MM.1S (cell line): ENCODE data around the gene VRK2.

Source experiments
- DNase-seq: peaks from one replicate; pipeline ENCODE4 v3.0.0-alpha.2; 2015
- H2AFZ ChIP-seq: fragments of 300-600 bp; sonication (generic); 2 replicates; pipeline ENCODE4 v1.6.0; 2016; ENCODE audit warnings: antibody characterized with exemption, low read length
- H3F3A ChIP-seq: fragments of 300-600 bp; sonication (generic); 2 replicates; pipeline ENCODE4 v1.6.1; 2016; ENCODE audit warnings: mild to moderate bottlenecking, antibody characterized with exemption, low read length, moderate library complexity, mixed read lengths; ENCODE audit not compliant: insufficient read depth
- H3K27ac ChIP-seq: fragments of 300-600 bp; sonication (generic); 2 replicates; pipeline ENCODE4 v1.5.1; 2016; ENCODE audit warnings: mild to moderate bottlenecking, low read length
- H3K27me3 ChIP-seq: fragments of 300-600 bp; sonication (generic); replicated peaks from 2 replicates; pipeline ENCODE4 v1.6.0; 2016; ENCODE audit warnings: low read length; ENCODE audit not compliant: insufficient read depth
- H3K36me3 ChIP-seq: fragments of 300-600 bp; sonication (generic); replicated peaks from 2 replicates; pipeline ENCODE4 v1.6.1; 2016; ENCODE audit warnings: mild to moderate bottlenecking, low read length, mixed read lengths; ENCODE audit not compliant: insufficient read depth
- H3K4me1 ChIP-seq: fragments of 300-600 bp; sonication (generic); 2 replicates; pipeline ENCODE4 v1.6.1; 2016; ENCODE audit warnings: low read length, mixed read lengths
- H3K4me2 ChIP-seq: fragments of 300-600 bp; sonication (generic); 2 replicates; pipeline ENCODE4 v1.6.0; 2016; ENCODE audit warnings: low read depth, low read length
- H3K4me3 ChIP-seq: fragments of 300-600 bp; sonication (generic); 2 replicates; pipeline ENCODE4 v1.5.1; 2016; ENCODE audit warnings: low read length, mixed read lengths
- H3K79me2 ChIP-seq: fragments of 300-600 bp; sonication (generic); 2 replicates; pipeline ENCODE4 v1.6.1; 2016; ENCODE audit warnings: mixed run types, low read length, mixed read lengths
- H3K9ac ChIP-seq: fragments of 300-600 bp; sonication (generic); 2 replicates; pipeline ENCODE4 v1.6.1; 2016; ENCODE audit warnings: low read length, mixed read lengths
- H3K9me2 ChIP-seq: fragments of 300-600 bp; sonication (generic); replicated peaks from 2 replicates; pipeline ENCODE4 v1.6.1; 2016; ENCODE audit warnings: mild to moderate bottlenecking, low read length, mixed read lengths; ENCODE audit not compliant: insufficient read depth
- H3K9me3 ChIP-seq: fragments of 300-600 bp; sonication (generic); replicated peaks from 2 replicates; pipeline ENCODE4 v1.6.1; 2016; ENCODE audit warnings: mild to moderate bottlenecking, low read length, mixed read lengths; ENCODE audit not compliant: insufficient read depth
- H4K20me1 ChIP-seq: fragments of 300-600 bp; sonication (generic); 2 replicates; pipeline ENCODE4 v1.6.1; 2016; ENCODE audit warnings: mild to moderate bottlenecking, low read length, moderate library complexity, mixed read lengths; ENCODE audit not compliant: insufficient read depth
- EZH2 ChIP-seq: fragments of 300-600 bp; sonication (generic); optimal IDR thresholded peaks from 2 replicates; pipeline ENCODE3; 2017; ENCODE audit warnings: low read depth, mild to moderate bottlenecking, antibody characterized with exemption, low read length, mixed read lengths
- EZH2phosphoT487 ChIP-seq: fragments of 300-600 bp; sonication (generic); IDR thresholded peaks from 2 replicates; pipeline ENCODE4 v1.6.1; 2018; ENCODE audit warnings: antibody characterized with exemption, low read length
- TF ChIP-seq, protein P1 (sequence below): fragments of 300-600 bp; sonication (generic); IDR thresholded peaks from 2 replicates; pipeline ENCODE4 v1.5.1; 2016; ENCODE audit warnings: antibody characterized with exemption, low read length, mixed read lengths

Gene VRK2

DNA sequence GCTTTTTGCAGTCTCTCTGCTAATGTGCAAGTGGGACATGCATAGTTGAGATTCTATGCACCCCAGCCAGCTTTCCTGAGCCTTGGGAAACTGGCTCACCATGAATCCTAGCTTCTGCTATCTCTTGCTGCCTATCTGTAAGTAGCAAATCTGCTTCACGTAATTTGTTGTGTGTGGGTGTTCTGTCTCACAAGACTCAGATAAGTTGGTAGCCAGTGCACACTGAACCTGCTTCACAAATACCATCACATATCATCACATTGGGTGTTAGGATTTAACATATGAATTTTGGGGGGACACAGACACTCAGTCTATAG is 13.9 kb upstream of the VRK2 start:
- Histone ChIP-seq H4K20me1 (no peaks in the 10 kb centered on the region), H3K36me3 (no peaks in the 10 kb centered on the region), H3K4me1 (no peaks in the 10 kb centered on the region), H3K9me2 (no peaks in the 10 kb centered on the region), H3K9me3 (no peaks in the 10 kb centered on the region), H3K4me3 (no peak overlapping the region), H3K79me2 (no peaks in the 10 kb centered on the region), H2AFZ (no peak overlapping the region), H3K4me2 (no peak overlapping the region), H3K27ac (no peak overlapping the region), H3K27me3 (no peaks in the 10 kb centered on the region), H3K9ac (no peak overlapping the region), H3F3A (no peaks in the 10 kb centered on the region)
- DNase-seq: no peak
- TF ChIP-seq EZH2 (no peak), EZH2phosphoT487 (no peak)
- TF ChIP-seq, protein P1, sequence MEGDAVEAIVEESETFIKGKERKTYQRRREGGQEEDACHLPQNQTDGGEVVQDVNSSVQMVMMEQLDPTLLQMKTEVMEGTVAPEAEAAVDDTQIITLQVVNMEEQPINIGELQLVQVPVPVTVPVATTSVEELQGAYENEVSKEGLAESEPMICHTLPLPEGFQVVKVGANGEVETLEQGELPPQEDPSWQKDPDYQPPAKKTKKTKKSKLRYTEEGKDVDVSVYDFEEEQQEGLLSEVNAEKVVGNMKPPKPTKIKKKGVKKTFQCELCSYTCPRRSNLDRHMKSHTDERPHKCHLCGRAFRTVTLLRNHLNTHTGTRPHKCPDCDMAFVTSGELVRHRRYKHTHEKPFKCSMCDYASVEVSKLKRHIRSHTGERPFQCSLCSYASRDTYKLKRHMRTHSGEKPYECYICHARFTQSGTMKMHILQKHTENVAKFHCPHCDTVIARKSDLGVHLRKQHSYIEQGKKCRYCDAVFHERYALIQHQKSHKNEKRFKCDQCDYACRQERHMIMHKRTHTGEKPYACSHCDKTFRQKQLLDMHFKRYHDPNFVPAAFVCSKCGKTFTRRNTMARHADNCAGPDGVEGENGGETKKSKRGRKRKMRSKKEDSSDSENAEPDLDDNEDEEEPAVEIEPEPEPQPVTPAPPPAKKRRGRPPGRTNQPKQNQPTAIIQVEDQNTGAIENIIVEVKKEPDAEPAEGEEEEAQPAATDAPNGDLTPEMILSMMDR: no peak

DNA sequence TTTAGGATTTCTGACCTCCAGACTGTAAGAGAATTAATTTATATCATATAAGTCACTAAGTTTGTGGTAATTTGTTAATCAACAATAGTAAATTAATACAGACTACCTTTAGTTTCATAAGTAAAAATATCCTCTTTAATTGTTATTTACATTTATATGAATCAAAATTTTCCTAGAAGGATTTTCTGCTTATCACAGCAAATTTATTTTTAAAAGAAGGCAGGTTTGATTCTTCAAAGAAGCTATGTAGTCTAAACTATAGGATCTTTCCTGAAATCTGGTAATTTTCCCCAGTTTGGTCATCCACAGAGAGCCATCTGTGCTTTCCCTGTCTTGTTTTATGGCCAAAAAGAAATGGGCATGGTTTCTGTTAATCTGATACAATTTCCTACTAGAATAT is 13.1 kb upstream of the VRK2 start:
- no peaks in the 10 kb centered on the region for H3K27me3 ChIP-seq
- H3K4me2 ChIP-seq: no peak overlapping the region
- H3K9me2 ChIP-seq: no peaks in the 10 kb centered on the region
- no peak overlapping the region for H3K9ac ChIP-seq
- no peaks in the 10 kb centered on the region for H3K9me3 ChIP-seq
- TF ChIP-seq, protein P1: no peak
- no peak for TF ChIP-seq EZH2
- TF ChIP-seq EZH2phosphoT487: no peak
- no peaks in the 10 kb centered on the region for H3F3A ChIP-seq
- H3K79me2 ChIP-seq: no peaks in the 10 kb centered on the region
- H3K4me3 ChIP-seq: no peak overlapping the region
- no peak overlapping the region for H3K27ac ChIP-seq
- no peak for DNase-seq
- H2AFZ ChIP-seq: no peak overlapping the region
- H3K36me3 ChIP-seq: no peaks in the 10 kb centered on the region
- H3K4me1 ChIP-seq: 0 out of 2 replicates have a peak, but pooled peaks cover under 1% of the 10 kb centered on the region
- no peaks in the 10 kb centered on the region for H4K20me1 ChIP-seq

DNA sequence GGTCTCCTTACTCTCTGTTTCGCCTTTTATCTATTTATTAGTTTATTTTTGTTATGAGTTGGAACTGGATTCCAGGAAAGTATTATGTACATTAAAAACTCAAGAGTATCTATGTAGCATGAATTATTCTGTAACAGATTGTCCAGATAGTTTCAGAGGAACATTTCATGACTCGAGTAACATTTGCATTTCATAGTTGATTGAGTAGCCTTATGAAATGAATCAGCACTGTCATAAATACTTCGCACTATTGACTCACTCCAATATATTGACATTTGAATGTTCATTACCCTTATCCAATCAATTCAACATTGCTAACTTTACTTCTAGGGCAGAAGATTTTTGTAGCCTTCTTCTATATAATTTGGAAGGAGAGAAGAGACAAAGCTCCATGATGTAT is 11.3 kb upstream of the VRK2 start:
- Histone ChIP-seq H3K4me3 (no peak overlapping the region), H3K9me3 (no peaks in the 10 kb centered on the region), H3F3A (no peaks in the 10 kb centered on the region), H3K4me1 (0 out of 2 replicates have a peak, but pooled peaks cover 5% of the 10 kb centered on the region), H3K79me2 (no peaks in the 10 kb centered on the region), H4K20me1 (no peaks in the 10 kb centered on the region), H3K27ac (no peak overlapping the region), H3K4me2 (no peak overlapping the region), H3K9ac (no peak overlapping the region), H2AFZ (no peak overlapping the region), H3K27me3 (no peaks in the 10 kb centered on the region), H3K9me2 (no peaks in the 10 kb centered on the region), H3K36me3 (no peaks in the 10 kb centered on the region)
- no peak for TF ChIP-seq EZH2
- no peak for TF ChIP-seq EZH2phosphoT487
- TF ChIP-seq, protein P1: no peak
- DNase-seq: no peak
